Tibial artery (tissue), 4 donors: ENCODE results near the gene ROMO1.
A peak's percentile ranks its signal among the peaks of the same experiment; 100 is the strongest.

ENCODE experiments used
- DNase-seq, 2 donors: peaks; one replicate each; pipeline ENCODE4 v3.0.0-alpha.2; 2019
- H3K27ac ChIP-seq, 2 donors: fragments of 200-600 bp; sonication (generic) in 1 of 2; 1 replicate in 1 of 2; 2 replicates in 1 of 2; pipeline ENCODE4 v1.5.1; 2018 to 2019; ENCODE audit warnings: mild to moderate bottlenecking in 1 of 2
- H3K27me3 ChIP-seq, 2 donors: fragments of 200-600 bp; sonication (generic) in 1 of 2; one replicate each; pipeline versions ENCODE4 v1.5.1 to v1.6.0; 2016 to 2019
- H3K36me3 ChIP-seq, 3 donors: fragments of 200-600 bp; sonication (generic) in 2 of 3; one replicate each; pipeline ENCODE4 v1.5.1; 2016 to 2019; ENCODE audit warnings: mild to moderate bottlenecking in 2 of 3
- H3K4me1 ChIP-seq, 4 donors: fragments of 200-600 bp; sonication (generic) in 2 of 4; 1 replicate in 3 of 4; 2 replicates in 1 of 4; pipeline ENCODE4 v1.5.1; 2016 to 2019
- H3K4me3 ChIP-seq, 2 donors: fragments of 200-600 bp; sonication (generic) in 1 of 2; 1 replicate in 1 of 2; 2 replicates in 1 of 2; pipeline ENCODE4 v1.5.1; 2018 to 2019; ENCODE audit warnings: mild to moderate bottlenecking in 2 of 2
- H3K9me3 ChIP-seq, 3 donors: fragments of 200-600 bp; sonication (generic) in 1 of 3; one replicate each; pipeline ENCODE4 v1.5.1; 2016 to 2019
- intact Hi-C: fragments of 100-400 bp; cut with DNase I; formaldehyde crosslinking; loops from one replicate; pipeline ENCODE4 v1.15.0; 2023; ENCODE audit warnings: low total_unique reads
- TF ChIP-seq, protein P1 (sequence below), 2 experiments: fragments of 200-600 bp in 1 of 2; fragments of 450-650 bp in 1 of 2; IDR thresholded peaks; one replicate each; pipeline ENCODE4 v1.5.1; 2017 to 2019; ENCODE audit warnings: antibody characterized with exemption in 2 of 2, mild to moderate bottlenecking in 1 of 2, moderate library complexity in 1 of 2

The ROMO1 gene

GRCh38 chr20:35697696-35698297, 1.4 kb upstream of the ROMO1 start:
- peaks cover 23 to 57% (median 39%) of the 10 kb centered on the region in 3 donors for H3K36me3 ChIP-seq
- TF ChIP-seq, protein P1, sequence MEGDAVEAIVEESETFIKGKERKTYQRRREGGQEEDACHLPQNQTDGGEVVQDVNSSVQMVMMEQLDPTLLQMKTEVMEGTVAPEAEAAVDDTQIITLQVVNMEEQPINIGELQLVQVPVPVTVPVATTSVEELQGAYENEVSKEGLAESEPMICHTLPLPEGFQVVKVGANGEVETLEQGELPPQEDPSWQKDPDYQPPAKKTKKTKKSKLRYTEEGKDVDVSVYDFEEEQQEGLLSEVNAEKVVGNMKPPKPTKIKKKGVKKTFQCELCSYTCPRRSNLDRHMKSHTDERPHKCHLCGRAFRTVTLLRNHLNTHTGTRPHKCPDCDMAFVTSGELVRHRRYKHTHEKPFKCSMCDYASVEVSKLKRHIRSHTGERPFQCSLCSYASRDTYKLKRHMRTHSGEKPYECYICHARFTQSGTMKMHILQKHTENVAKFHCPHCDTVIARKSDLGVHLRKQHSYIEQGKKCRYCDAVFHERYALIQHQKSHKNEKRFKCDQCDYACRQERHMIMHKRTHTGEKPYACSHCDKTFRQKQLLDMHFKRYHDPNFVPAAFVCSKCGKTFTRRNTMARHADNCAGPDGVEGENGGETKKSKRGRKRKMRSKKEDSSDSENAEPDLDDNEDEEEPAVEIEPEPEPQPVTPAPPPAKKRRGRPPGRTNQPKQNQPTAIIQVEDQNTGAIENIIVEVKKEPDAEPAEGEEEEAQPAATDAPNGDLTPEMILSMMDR (IDR thresholded peaks at IDR 0.05), result no peak
- peak overlapping the region in 1 of 2 donors; percentile 98 for H3K27ac ChIP-seq
- H3K27me3 ChIP-seq, result no peaks in the 10 kb centered on the region
- peaks cover 0 to 26% (median 17%) of the 10 kb centered on the region in 4 donors for H3K4me1 ChIP-seq
- intact Hi-C loops, result loop anchor here (10.0 kb wide), 1 partner anchor 233 kb away; no protein-coding TSS in a partner anchor
- no peak for DNase-seq
- H3K4me3 ChIP-seq, result peak overlapping the region; percentile 94 to 95
- no peaks in the 10 kb centered on the region for H3K9me3 ChIP-seq

DNA sequence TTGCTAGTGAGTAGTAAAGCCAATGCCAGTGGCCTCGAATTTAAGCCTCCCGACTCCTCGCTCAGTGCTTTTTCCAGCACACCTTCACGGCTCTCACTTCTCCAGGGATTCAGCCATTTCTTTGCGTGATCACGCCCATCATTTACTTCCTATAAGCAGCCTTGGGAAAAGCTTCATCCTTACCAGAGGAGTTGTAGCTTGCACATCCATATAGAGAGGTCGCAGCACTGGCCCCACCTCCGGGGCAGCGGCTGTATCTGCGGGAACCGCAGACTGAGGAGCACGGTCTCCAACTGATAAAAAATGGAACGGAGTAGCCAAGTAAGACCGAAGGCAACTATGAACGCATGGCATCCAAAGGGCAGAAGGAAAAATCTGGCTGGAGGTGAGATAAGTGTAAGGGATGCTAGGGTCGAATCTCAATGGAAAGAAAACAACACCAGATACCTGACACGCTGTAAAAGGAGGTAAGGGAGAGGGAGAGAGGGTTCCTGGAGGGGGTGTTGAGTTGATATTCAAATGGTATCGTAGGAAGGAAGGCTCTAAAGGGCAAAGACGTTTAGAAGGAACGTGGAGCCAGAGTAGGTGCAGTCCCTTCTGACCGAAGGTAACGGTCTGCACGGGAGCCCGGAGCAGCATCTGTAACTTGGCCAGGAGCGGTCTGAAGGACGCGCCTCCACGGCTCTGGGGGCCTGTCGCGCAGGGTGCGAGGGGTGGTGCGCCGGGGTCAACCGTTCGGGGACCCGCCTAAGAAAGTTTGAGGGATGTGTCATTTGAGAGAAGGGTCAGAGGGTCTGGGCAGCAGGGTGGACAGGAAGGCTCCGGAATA, 693 bp upstream of the ROMO1 start:
- Histone ChIP-seq H3K4me1 (peaks cover 0 to 26% (median 17%) of the 10 kb centered on the region in 4 donors), H3K27me3 (no peaks in the 10 kb centered on the region), H3K36me3 (peaks cover 26 to 57% (median 33%) of the 10 kb centered on the region in 3 donors), H3K9me3 (no peaks in the 10 kb centered on the region), H3K4me3 (peak overlapping the region; percentile 94 to 95), H3K27ac (peak overlapping the region; percentile 94 to 98)
- DNase-seq, result no peak
- TF ChIP-seq, protein P1 (IDR thresholded peaks at IDR 0.05), result no peak
- intact Hi-C loops, result loop anchor here (10.0 kb wide), 1 partner anchor 234 kb away; no protein-coding TSS in a partner anchor

DNA sequence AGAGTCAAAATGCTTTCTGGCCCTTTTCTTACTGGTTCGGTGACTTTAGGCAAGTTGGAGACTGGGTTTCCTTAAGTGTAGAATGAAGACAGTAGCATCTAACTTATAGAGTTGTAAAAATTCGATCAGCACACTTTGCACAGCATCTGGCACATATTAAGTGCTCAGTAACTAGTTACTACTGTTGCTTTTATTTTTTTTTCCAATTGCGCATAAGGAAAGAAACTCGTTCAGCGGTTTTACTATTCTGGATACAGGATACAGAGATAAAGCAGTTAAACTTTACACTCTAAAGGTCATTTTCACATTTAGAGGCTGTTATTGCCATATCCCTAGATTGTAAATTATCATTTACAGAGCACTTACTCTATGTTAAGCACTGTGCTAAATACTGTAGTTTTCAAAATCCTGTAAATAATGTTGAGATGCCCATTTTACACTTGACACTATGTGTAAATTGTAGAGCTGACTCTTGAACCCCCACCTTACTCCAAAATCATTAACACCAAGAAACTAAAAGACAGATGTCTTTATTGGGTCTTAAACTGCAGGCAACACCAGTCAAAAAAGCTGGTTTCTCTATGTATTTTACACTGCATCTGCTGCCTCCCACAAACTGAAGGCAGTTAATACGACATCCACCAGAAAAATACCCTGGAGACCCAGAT, 886 bp downstream of the ROMO1 start:
- H3K36me3 ChIP-seq, result peaks cover 31 to 57% (median 44%) of the 10 kb centered on the region in 3 donors
- intact Hi-C loops, result loop anchor here (10.0 kb wide), 1 partner anchor 235 kb away; no protein-coding TSS in a partner anchor

GRCh38 chr20:35700625-35701148, 1.5 kb downstream of the ROMO1 start:
- Histone ChIP-seq H3K27ac (peak overlapping the region in 1 of 2 donors; percentile 98), H3K4me3 (no peak overlapping the region), H3K9me3 (no peaks in the 10 kb centered on the region), H3K36me3 (peaks cover 37 to 57% (median 44%) of the 10 kb centered on the region in 3 donors), H3K27me3 (no peaks in the 10 kb centered on the region), H3K4me1 (peaks cover 0 to 26% (median 17%) of the 10 kb centered on the region in 4 donors)
- no peak for DNase-seq
- TF ChIP-seq, protein P1 (IDR thresholded peaks at IDR 0.05), result no peak
- intact Hi-C loops, result no loop called here

More for the DNA sequence above, 886 bp downstream of the ROMO1 start:
- no peaks in the 10 kb centered on the region for H3K27me3 ChIP-seq
- peak overlapping the region; percentile 94 to 95 for H3K4me3 ChIP-seq
- H3K4me1 ChIP-seq, result peaks cover 0 to 26% (median 17%) of the 10 kb centered on the region in 4 donors
- TF ChIP-seq, protein P1 (IDR thresholded peaks at IDR 0.05), result no peak
- peak overlapping the region; percentile 94 to 98 for H3K27ac ChIP-seq
- H3K9me3 ChIP-seq, result no peaks in the 10 kb centered on the region
- DNase-seq, result no peak
